ENCODE results near the gene EPO. TPM values are rescaled to one million over a fixed set of nuclear protein-coding genes. Genes with fewer than 3 reads are reported as not detected.

EPO gene
- total RNA-seq, 1 donor from 2014 or later: not detected

- H3K4me3 Mint-ChIP-seq (ENCODE audit: unreplicated experiment): peak overlapping the region; percentile 48
- no peaks in the 10 kb centered on the region for H3K9me3 Mint-ChIP-seq (ENCODE audit: unreplicated experiment)
These were observed 42.7 kb upstream of the EPO start for GRCh38 chr7:100677308-100678267.

DNA sequence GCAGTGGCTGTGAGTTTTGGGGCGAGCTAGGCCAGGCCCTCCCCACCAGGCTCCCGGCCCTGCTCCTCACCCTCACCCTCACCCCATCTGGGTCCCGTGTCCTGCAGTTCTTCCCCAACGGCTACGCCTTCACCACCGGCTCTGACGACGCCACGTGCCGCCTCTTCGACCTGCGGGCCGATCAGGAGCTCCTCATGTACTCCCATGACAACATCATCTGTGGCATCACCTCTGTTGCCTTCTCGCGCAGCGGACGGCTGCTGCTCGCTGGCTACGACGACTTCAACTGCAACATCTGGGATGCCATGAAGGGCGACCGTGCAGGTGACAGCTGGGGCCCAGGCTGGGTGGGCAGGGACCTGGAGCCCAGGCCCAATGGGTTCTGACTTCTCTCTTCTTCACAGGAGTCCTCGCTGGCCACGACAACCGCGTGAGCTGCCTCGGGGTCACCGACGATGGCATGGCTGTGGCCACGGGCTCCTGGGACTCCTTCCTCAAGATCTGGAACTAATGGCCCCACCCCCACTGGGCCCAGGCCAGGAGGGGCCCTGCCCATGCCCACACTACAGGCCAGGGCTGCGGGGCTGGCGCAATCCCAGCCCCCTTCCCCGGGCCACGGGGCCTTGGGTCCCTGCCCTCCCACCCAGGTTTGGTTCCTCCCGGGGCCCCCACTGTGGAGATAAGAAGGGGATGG is 41.8 kb upstream of the EPO start:
- H3K4me1 Mint-ChIP-seq (ENCODE audit: unreplicated experiment): peaks cover 15% of the 10 kb centered on the region
- H3K4me3 Mint-ChIP-seq (ENCODE audit: unreplicated experiment): peak overlapping the region; percentile 35
- TF ChIP-seq, protein P1, sequence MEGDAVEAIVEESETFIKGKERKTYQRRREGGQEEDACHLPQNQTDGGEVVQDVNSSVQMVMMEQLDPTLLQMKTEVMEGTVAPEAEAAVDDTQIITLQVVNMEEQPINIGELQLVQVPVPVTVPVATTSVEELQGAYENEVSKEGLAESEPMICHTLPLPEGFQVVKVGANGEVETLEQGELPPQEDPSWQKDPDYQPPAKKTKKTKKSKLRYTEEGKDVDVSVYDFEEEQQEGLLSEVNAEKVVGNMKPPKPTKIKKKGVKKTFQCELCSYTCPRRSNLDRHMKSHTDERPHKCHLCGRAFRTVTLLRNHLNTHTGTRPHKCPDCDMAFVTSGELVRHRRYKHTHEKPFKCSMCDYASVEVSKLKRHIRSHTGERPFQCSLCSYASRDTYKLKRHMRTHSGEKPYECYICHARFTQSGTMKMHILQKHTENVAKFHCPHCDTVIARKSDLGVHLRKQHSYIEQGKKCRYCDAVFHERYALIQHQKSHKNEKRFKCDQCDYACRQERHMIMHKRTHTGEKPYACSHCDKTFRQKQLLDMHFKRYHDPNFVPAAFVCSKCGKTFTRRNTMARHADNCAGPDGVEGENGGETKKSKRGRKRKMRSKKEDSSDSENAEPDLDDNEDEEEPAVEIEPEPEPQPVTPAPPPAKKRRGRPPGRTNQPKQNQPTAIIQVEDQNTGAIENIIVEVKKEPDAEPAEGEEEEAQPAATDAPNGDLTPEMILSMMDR (IDR thresholded peaks at IDR 0.05): no peak
- no peak for DNase-seq (ENCODE audit: extremely low spot score, unreplicated experiment)
- peak overlapping the region; percentile 27 for H3K27ac Mint-ChIP-seq (ENCODE audit: unreplicated experiment)
- no peaks in the 10 kb centered on the region for H3K9me3 Mint-ChIP-seq (ENCODE audit: unreplicated experiment)
- no peaks in the 10 kb centered on the region for H3K27me3 Mint-ChIP-seq (ENCODE audit: unreplicated experiment)
- H3K36me3 Mint-ChIP-seq (ENCODE audit: unreplicated experiment): peaks cover 18% of the 10 kb centered on the region

More at GRCh38 chr7:100677308-100678267, 42.7 kb upstream of the EPO start:
- Mint-ChIP-seq H3K4me1 (ENCODE audit: unreplicated experiment) (peaks cover 18% of the 10 kb centered on the region), H3K27ac (ENCODE audit: unreplicated experiment) (no peak overlapping the region), H3K27me3 (ENCODE audit: unreplicated experiment) (no peaks in the 10 kb centered on the region), H3K36me3 (ENCODE audit: unreplicated experiment) (peaks cover 15% of the 10 kb centered on the region)
- TF ChIP-seq, protein P1 (IDR thresholded peaks at IDR 0.05): no peak
- no peak for DNase-seq (ENCODE audit: extremely low spot score, unreplicated experiment)

DNA sequence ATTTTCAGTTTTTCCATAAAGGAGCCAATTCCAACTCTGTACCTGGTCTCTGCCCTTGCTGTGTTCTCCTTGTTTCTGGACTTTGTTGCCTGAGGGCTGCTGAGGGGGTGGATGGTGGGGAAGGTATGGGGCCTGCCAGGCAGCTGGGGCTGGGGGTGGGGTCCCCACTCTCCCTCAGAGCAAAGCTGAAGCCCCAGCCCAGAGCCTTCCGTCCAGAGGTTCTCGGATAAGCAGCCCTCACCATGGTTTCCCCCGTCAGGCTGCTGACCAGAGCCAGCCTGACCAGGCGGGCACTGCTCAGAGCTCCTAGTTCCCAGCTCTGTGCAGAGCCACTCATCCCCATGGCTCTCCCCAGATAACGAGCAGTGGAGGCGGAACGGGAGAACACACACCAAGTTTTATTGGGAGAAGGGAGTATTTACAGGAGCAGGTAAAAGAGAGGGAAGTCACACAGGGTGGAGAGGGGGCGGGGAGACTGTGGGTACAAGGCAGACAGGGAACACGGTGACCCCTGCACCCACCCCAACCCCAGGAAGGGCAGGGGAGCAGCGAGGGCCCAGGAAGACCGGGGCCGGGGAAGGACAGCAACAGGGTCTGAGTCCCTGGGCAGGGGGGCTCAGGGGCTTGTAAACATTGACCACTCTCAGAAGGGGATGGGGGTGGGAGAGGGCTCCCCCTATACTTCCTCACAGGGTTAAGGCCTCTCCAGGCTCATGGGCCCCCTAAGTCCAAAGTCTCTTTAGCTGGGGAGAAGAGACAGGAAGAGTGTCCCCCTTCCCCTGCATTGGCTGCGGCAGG is 40.9 kb upstream of the EPO start:
- TF ChIP-seq, protein P1 (IDR thresholded peaks at IDR 0.05): no peak
- no peaks in the 10 kb centered on the region for H3K9me3 Mint-ChIP-seq (ENCODE audit: unreplicated experiment)
- peaks cover 15% of the 10 kb centered on the region for H3K4me1 Mint-ChIP-seq (ENCODE audit: unreplicated experiment)
- DNase-seq (ENCODE audit: extremely low spot score, unreplicated experiment): no peak
- no peak overlapping the region for H3K4me3 Mint-ChIP-seq (ENCODE audit: unreplicated experiment)
- no peak overlapping the region for H3K27ac Mint-ChIP-seq (ENCODE audit: unreplicated experiment)
- no peaks in the 10 kb centered on the region for H3K27me3 Mint-ChIP-seq (ENCODE audit: unreplicated experiment)
- H3K36me3 Mint-ChIP-seq (ENCODE audit: unreplicated experiment): peaks cover 19% of the 10 kb centered on the region

DNA sequence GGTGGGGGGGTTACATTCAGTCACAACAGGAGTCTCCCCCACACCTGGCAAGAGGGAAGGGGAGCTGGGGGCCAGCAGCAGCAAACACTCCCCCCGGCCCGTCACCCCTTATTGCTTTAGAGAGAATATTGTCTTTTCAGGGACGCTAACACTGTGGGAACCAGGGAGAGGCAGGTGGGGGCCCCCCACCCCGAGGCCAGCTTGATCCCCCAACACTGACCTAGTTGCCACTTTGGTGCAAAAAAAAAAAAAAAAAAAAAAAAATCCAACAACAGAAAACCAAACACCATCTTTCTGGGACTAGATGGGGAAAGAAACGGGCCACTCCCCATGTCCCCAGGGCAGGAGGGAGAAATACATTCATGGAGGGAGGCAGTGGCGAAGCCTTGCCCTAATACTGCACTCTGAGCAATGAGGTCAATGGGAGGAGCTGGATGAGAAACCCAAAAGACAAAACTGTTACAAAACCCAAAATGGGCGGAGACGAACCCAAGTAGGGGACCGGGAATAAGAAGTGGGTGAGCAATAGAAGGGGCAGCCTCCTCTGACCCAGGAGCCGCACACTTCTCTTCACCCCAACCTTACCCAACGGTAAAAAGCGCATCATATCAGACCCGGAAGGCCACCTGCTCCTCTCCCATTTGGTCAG is 40.2 kb upstream of the EPO start:
- H3K27ac Mint-ChIP-seq (ENCODE audit: unreplicated experiment): peak overlapping the region; percentile 52
- no peaks in the 10 kb centered on the region for H3K27me3 Mint-ChIP-seq (ENCODE audit: unreplicated experiment)

More for the DNA sequence above, 40.2 kb upstream of the EPO start:
- Mint-ChIP-seq H3K4me3 (ENCODE audit: unreplicated experiment) (no peak overlapping the region), H3K4me1 (ENCODE audit: unreplicated experiment) (peaks cover 15% of the 10 kb centered on the region), H3K9me3 (ENCODE audit: unreplicated experiment) (no peaks in the 10 kb centered on the region), H3K36me3 (ENCODE audit: unreplicated experiment) (peaks cover 19% of the 10 kb centered on the region)
- TF ChIP-seq, protein P1 (IDR thresholded peaks at IDR 0.05): no peak
- no peak for DNase-seq (ENCODE audit: extremely low spot score, unreplicated experiment)
